K562 (cell line): ENCODE results near the gene TSKS. TPM values are rescaled to one million over a fixed set of nuclear protein-coding genes. Genes with fewer than 3 reads are reported as not detected.

Experiments
- ATAC-seq: fragments of 200-7000 bp; cut with Tn5 transposase; 3 replicates; pipeline ENCODE4 v1.9.1; 2020; ENCODE audit warnings: moderate library complexity
- BruUV-seq: library from RNA; stranded (reverse); fragments of 400-500 nt; replicated peaks from 2 replicates; lab custom pipeline; 2021; lab: Mats Ljungman, UMichigan
- CTCF ChIA-PET: fragments of 300-600 bp; formaldehyde crosslinking; extraction: SDS; loops from one replicate; lab custom pipeline; 2021; ENCODE audit warnings: low intra/inter-chr PET ratio; lab: Yijun Ruan, JAX
- POLR2A ChIA-PET: fragments of 300-600, 350-650 bp; sonication (Branson Sonifier 250); formaldehyde crosslinking; extraction: SDS; loops from one replicate; lab custom pipeline; 2021; ENCODE audit warnings: antibody characterized with exemption, inconsistent platforms; lab: Yijun Ruan, JAX
- DNase-seq, 4 experiments: peaks; one replicate each; pipeline versions ENCODE4 v3.0.0 to v3.0.0-alpha.2; 2011 to 2018; ENCODE audit warnings: low spot score in 3 of 4, mixed read lengths in 3 of 4; ENCODE audit errors: extremely low read depth in 1 of 4
- FAIRE-seq: peaks from 2 replicates; lab custom pipeline; 2011; peaks lifted over from hg19 to GRCh38; lab: Jason Lieb, UNC
- H2AFZ ChIP-seq: 2 replicates; pipeline ENCODE4 v1.6.0; 2011; ENCODE audit warnings: low read depth, low read length, control low read depth, inconsistent platforms
- H3K27ac ChIP-seq: fragments of 200-600 bp; 3 replicates; pipeline ENCODE4 v1.8.0; 2011; ENCODE audit warnings: low read depth, mild to moderate bottlenecking, control low read depth, inconsistent platforms, low read length, moderate library complexity, mixed read lengths; ENCODE audit errors: extremely low read depth
- H3K27me3 ChIP-seq, 2 experiments: fragments of 300-600 bp in 1 of 2; 2 replicates in 1 of 2; 3 replicates in 1 of 2; pipeline versions ENCODE4 v1.6.0 to v1.8.0; 2011; ENCODE audit warnings: inconsistent platforms in 2 of 2, low read length in 2 of 2, mild to moderate bottlenecking in 1 of 2, mixed read lengths in 1 of 2, moderate library complexity in 1 of 2; ENCODE audit not compliant: control insufficient read depth in 2 of 2, insufficient read depth in 2 of 2
- H3K36me3 ChIP-seq: fragments of 300-600 bp; 3 replicates; pipeline ENCODE4 v1.8.0; 2011; ENCODE audit warnings: mild to moderate bottlenecking, low read length, inconsistent platforms; ENCODE audit not compliant: control insufficient read depth, insufficient read depth
- H3K4me1 ChIP-seq, 2 experiments: fragments of 200-600 bp in 1 of 2; replicated peaks in 1 of 2; 2 replicates in 1 of 2; 3 replicates in 1 of 2; pipeline versions ENCODE4 v1.5.1 to v1.8.0; 2011; ENCODE audit warnings: inconsistent platforms in 2 of 2, low read length in 2 of 2, mild to moderate bottlenecking in 1 of 2, mixed read lengths in 1 of 2, moderate library complexity in 1 of 2; ENCODE audit not compliant: control insufficient read depth in 2 of 2, insufficient read depth in 2 of 2
- H3K4me2 ChIP-seq: 2 replicates; pipeline ENCODE4 v1.6.1; 2011; ENCODE audit warnings: low read length, control low read depth, inconsistent platforms, mixed read lengths; ENCODE audit not compliant: insufficient read depth
- H3K4me3 ChIP-seq: fragments of 200-600 bp; sonication (generic), shearing (Covaris generic); 2 replicates; pipeline ENCODE4 v1.5.1; 2016; ENCODE audit warnings: control low read depth, inconsistent platforms
- H3K79me2 ChIP-seq: fragments of 200-600 bp; 3 replicates; pipeline ENCODE4 v1.8.0; 2011; ENCODE audit warnings: low read length, inconsistent platforms; ENCODE audit not compliant: control insufficient read depth, insufficient read depth
- H3K9ac ChIP-seq, 2 experiments: 2 replicates each; pipeline versions ENCODE4 v1.6.0 to v1.6.1; 2011; ENCODE audit warnings: low read depth in 2 of 2, low read length in 2 of 2, control low read depth in 1 of 2, inconsistent platforms in 1 of 2, mild to moderate bottlenecking in 1 of 2, mixed read lengths in 1 of 2; ENCODE audit not compliant: insufficient read depth in 1 of 2
- H3K9me1 ChIP-seq: one replicate; pipeline ENCODE4 v1.6.0; 2011; ENCODE audit warnings: inconsistent platforms, mild to moderate bottlenecking, low read length, moderate library complexity; ENCODE audit not compliant: control insufficient read depth, insufficient read depth
- H3K9me3 ChIP-seq: replicated peaks from 2 replicates; pipeline ENCODE4 v1.5.1; 2011; ENCODE audit warnings: low read depth, low read length, inconsistent platforms; ENCODE audit not compliant: control insufficient read depth, insufficient read depth
- H4K20me1 ChIP-seq: replicated peaks from 2 replicates; pipeline ENCODE4 v1.6.1; 2011; ENCODE audit warnings: low read length, inconsistent platforms, mixed read lengths; ENCODE audit not compliant: control insufficient read depth, insufficient read depth
- AFF4 ChIP-seq: sonication (generic); formaldehyde crosslinking; IDR thresholded peaks from 2 replicates; pipeline ENCODE4 v1.8.0; 2023; ENCODE audit warnings: mild to moderate bottlenecking, missing genetic modification reagents
- CCNT2 ChIP-seq: IDR thresholded peaks from 2 replicates; pipeline ENCODE4 v1.6.1; 2011; ENCODE audit warnings: borderline replicate concordance, low read depth, mild to moderate bottlenecking, moderate library complexity, mixed read lengths, low read length; ENCODE audit not compliant: insufficient read length; ENCODE audit errors: extremely low read depth
- CREB5 ChIP-seq: fragments of 250-450 bp; sonication (Bioruptor Pico); IDR thresholded peaks from 2 replicates; pipeline ENCODE4 v1.5.0; 2020; ENCODE audit warnings: mild to moderate bottlenecking
- HMBOX1 ChIP-seq: sonication (generic); IDR thresholded peaks from 2 replicates; pipeline ENCODE4 v1.6.1; 2016
- KAT7 ChIP-seq: sonication (generic); formaldehyde crosslinking; IDR thresholded peaks from 2 replicates; pipeline ENCODE4 v1.8.0; 2022; ENCODE audit warnings: missing genetic modification reagents, mild to moderate bottlenecking, borderline replicate concordance
- KDM4B ChIP-seq, 2 experiments: fragments of 450-650 bp in 1 of 2; sonication (generic) in 1 of 2; IDR thresholded peaks; 2 replicates each; pipeline ENCODE4 v1.6.1; 2016 to 2017; ENCODE audit warnings: borderline replicate concordance in 2 of 2, antibody characterized with exemption in 1 of 2, low read depth in 1 of 2, mild to moderate bottlenecking in 1 of 2
- MYBL2 ChIP-seq, 2 experiments: fragments of 450-650 bp in 1 of 2; sonication (generic) in 1 of 2; formaldehyde crosslinking in 1 of 2; IDR thresholded peaks; 2 replicates each; pipeline versions ENCODE4 v1.6.1 to v1.8.1; 2017 to 2022; ENCODE audit warnings: borderline replicate concordance in 1 of 2, inconsistent platforms in 1 of 2, low read depth in 1 of 2, mild to moderate bottlenecking in 1 of 2, missing genetic modification reagents in 1 of 2, moderate library complexity in 1 of 2
- NFYB ChIP-seq: IDR thresholded peaks from 2 replicates; pipeline ENCODE4 v1.6.1; 2011; ENCODE audit warnings: mild to moderate bottlenecking, moderate library complexity; ENCODE audit not compliant: insufficient read length; ENCODE audit errors: extremely low read depth
- PYGO2 ChIP-seq: fragments of 450-650 bp; IDR thresholded peaks from 2 replicates; pipeline ENCODE4 v1.6.1; 2016; ENCODE audit warnings: mild to moderate bottlenecking, missing genetic modification characterization, moderate library complexity, missing compliant biosample characterization
- RHOXF2B ChIP-seq: fragments of 250-450 bp; sonication (Bioruptor Pico); conservative IDR thresholded peaks from 2 replicates; pipeline ENCODE4 v1.5.1; 2021
- THAP7 ChIP-seq: fragments of 250-450 bp; sonication (Bioruptor Pico); IDR thresholded peaks from 2 replicates; pipeline ENCODE4 v1.5.0; 2021
- ZKSCAN3 ChIP-seq: fragments of 250-450 bp; sonication (Bioruptor Pico); IDR thresholded peaks from 2 replicates; pipeline ENCODE4 v1.4.0; 2020
- ZNF121 ChIP-seq: sonication (generic); formaldehyde crosslinking; conservative IDR thresholded peaks from 2 replicates; pipeline ENCODE4 v1.8.0; 2022; ENCODE audit warnings: missing genetic modification reagents
- WGBS: fragments of 100-300 bp; shearing (Covaris generic); methylation state at CpG from one replicate; pipeline ENCODE4 v1.1.6; 2016; ENCODE audit warnings: low coverage, mixed read lengths; ENCODE audit not compliant: insufficient coverage; ENCODE audit errors: missing lambda C conversion rate; 5-methylcytosine and 5-hydroxymethylcytosine counted together
- in situ Hi-C: fragments of 300-500 bp; cut with MboI; formaldehyde crosslinking; loops from 4 replicates; pipeline ENCODE4 v1.15.0; 2018; ENCODE audit warnings: inconsistent platforms, mixed read lengths
- intact Hi-C: fragments of 100-400 bp; cut with micrococcal nuclease; formaldehyde crosslinking; loops from 2 replicates; pipeline ENCODE4 v1.14.2; 2022
- polyA plus RNA-seq, 8 experiments: library from polyadenylated mRNA; depleted of rRNA in 4 of 8; stranded (reverse) in 5 of 8; unstranded in 3 of 8; fragments of >200 nt; fragmentation: Nextera tagmentation in 2 of 8; fragmentation: Illumina TruSeq in 1 of 8; extraction: Ambion mirVana in 2 of 8; extraction: Trizol in 1 of 8; gene quantifications; 2 replicates each; pipeline versions ENCODE4 v1.2.1 to v1.2.3, GENCODE V29; 2011 to 2014; ENCODE audit warnings: inconsistent platforms in 1 of 8, missing spikeins in 1 of 8
- total RNA-seq, 7 experiments: library from RNA; depleted of rRNA in 6 of 7; stranded (reverse); fragments of >200 nt in 6 of 7; fragmentation: Illumina TruSeq in 2 of 7; extraction: Trizol in 2 of 7; gene quantifications; 2 replicates each; pipeline versions ENCODE4 v1.2.1 to v1.2.3, GENCODE V29; 2011 to 2021; ENCODE audit warnings: low replicate concordance in 1 of 7

TSKS gene
- total and polyA plus RNA-seq, 9 of the 15 experiments (the other 6 are each of a cell fraction or from before 2014, with no cell fraction given) = 0.14 to 4.5 (median 0.80) TPM

GRCh38 chr19:49730166-49730565 is 32.9 kb downstream of the TSKS start:
- ChIA-PET POLR2A (interaction anchor here (0.6 to 0.9 kb wide), 3 partner anchors 13 to 1765 kb away, joined by 3 to 8 read pairs (median 3); no protein-coding TSS in a partner anchor), CTCF (no interaction called here)
- H2AFZ ChIP-seq = no peak overlapping the region
- intact Hi-C loops (no loop called here), in situ Hi-C loops (no loop called here)
- TF ChIP-seq ZNF121 (CRISPR knock-in tag) (no peak), NFYB (no peak), KAT7 (no peak), AFF4 (CRISPR knock-in tag) (no peak), ZKSCAN3 (CRISPR knock-in tag) (no peak), KDM4B (IDR thresholded peaks at IDR 0.05; ENCODE audit: borderline replicate concordance in 2 of 2, low read depth in 1 of 2) (no peak), PYGO2 (no peak), RHOXF2B (no peak), THAP7 (CRISPR knock-in tag) (no peak), HMBOX1 (no peak), MYBL2 (IDR thresholded peaks at IDR 0.05; ENCODE audit: low read depth) (no peak), MYBL2 (CRISPR knock-in tag; IDR thresholded peaks at IDR 0.05; ENCODE audit: borderline replicate concordance) (no peak), CREB5 (CRISPR knock-in tag) (no peak), CCNT2 (no peak)
- no peak overlapping the region for H3K4me2 ChIP-seq
- no peaks in the 10 kb centered on the region for H3K27me3 ChIP-seq
- H3K4me1 ChIP-seq = peaks cover 0 to 8% of the 10 kb centered on the region in 2 experiments; a peak in 4 of 5 replicates
- no peak overlapping the region for H3K27ac ChIP-seq
- 55% methylated on average over 5 of the region's 5 CpGs for WGBS
- no peak overlapping the region for H3K9ac ChIP-seq
- ATAC-seq = no peak
- no peaks in the 10 kb centered on the region for H3K79me2 ChIP-seq
- H3K9me3 ChIP-seq = no peaks in the 10 kb centered on the region
- H3K4me3 ChIP-seq = no peak overlapping the region
- H3K9me1 ChIP-seq = no peaks in the 10 kb centered on the region
- H4K20me1 ChIP-seq = no peaks in the 10 kb centered on the region
- no TSS peak for BruUV-seq
- 0 out of 3 replicates have a peak, but pooled peaks cover 2% of the 10 kb centered on the region for H3K36me3 ChIP-seq
- no peak for FAIRE-seq
- no peak for DNase-seq
